ENCODE data around the gene NUDT16L1.

The NUDT16L1 gene

GRCh38 chr16:4693296-4693955 is at the start of gene NUDT16L1:
Gene NUDT16L1, plus strand, starts transcription at chr16:4693562. Its CDS starts 165 bp downstream, at chr16:4693727.
- DNase-seq (ENCODE audit: low spot score), result peak; percentile 100
- TF ChIP-seq, protein P1, sequence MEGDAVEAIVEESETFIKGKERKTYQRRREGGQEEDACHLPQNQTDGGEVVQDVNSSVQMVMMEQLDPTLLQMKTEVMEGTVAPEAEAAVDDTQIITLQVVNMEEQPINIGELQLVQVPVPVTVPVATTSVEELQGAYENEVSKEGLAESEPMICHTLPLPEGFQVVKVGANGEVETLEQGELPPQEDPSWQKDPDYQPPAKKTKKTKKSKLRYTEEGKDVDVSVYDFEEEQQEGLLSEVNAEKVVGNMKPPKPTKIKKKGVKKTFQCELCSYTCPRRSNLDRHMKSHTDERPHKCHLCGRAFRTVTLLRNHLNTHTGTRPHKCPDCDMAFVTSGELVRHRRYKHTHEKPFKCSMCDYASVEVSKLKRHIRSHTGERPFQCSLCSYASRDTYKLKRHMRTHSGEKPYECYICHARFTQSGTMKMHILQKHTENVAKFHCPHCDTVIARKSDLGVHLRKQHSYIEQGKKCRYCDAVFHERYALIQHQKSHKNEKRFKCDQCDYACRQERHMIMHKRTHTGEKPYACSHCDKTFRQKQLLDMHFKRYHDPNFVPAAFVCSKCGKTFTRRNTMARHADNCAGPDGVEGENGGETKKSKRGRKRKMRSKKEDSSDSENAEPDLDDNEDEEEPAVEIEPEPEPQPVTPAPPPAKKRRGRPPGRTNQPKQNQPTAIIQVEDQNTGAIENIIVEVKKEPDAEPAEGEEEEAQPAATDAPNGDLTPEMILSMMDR (IDR thresholded peaks at IDR 0.05; ENCODE audit: extremely low read depth, missing control alignments), result no peak

GRCh38 chr16:4646773-4647643 is 46.4 kb upstream of the NUDT16L1 start:
- TF ChIP-seq, protein P1 (IDR thresholded peaks at IDR 0.05; ENCODE audit: extremely low read depth, missing control alignments), result no peak

DNA sequence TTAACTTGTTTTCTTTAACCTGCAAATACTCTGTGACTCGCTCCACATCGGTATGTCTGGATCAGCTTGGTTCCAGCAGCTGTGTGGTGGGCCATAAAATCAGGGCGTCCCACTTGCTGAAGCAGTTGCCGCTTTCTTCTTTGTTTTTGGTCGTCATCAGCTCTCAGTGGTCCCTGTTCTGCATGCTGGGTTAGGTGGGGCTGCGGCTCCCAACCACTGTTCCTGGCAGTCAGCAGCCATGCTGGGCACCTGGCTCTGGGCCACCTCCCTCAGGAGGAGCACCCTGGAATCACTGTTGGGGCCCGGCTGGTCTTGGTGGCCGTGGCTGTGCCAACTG is 45.8 kb upstream of the NUDT16L1 start:
- no peak for DNase-seq (ENCODE audit: low spot score)
- TF ChIP-seq, protein P1 (IDR thresholded peaks at IDR 0.05; ENCODE audit: extremely low read depth, missing control alignments), result no peak

More at GRCh38 chr16:4646773-4647643, 46.4 kb upstream of the NUDT16L1 start:
- no peak for DNase-seq (ENCODE audit: low spot score)

- DNase-seq (ENCODE audit: low spot score), result no peak
- TF ChIP-seq, protein P1 (IDR thresholded peaks at IDR 0.05; ENCODE audit: extremely low read depth, missing control alignments), result no peak
Observed at GRCh38 chr16:4648917-4649316, 44.4 kb upstream of the NUDT16L1 start.

GRCh38 chr16:4649744-4650442 is 43.5 kb upstream of the NUDT16L1 start:
- DNase-seq (ENCODE audit: low spot score), result no peak
- TF ChIP-seq, protein P1 (IDR thresholded peaks at IDR 0.05; ENCODE audit: extremely low read depth, missing control alignments), result no peak

GRCh38 chr16:4650443-4651074 is 42.8 kb upstream of the NUDT16L1 start:
- TF ChIP-seq, protein P1 (IDR thresholded peaks at IDR 0.05; ENCODE audit: extremely low read depth, missing control alignments), result peak; percentile 74
- peak; percentile 85 for DNase-seq (ENCODE audit: low spot score)

Measured in GM20000 (cell line).